RWPE1 (cell line): ENCODE data around the gene GTPBP8.
A peak's percentile ranks its signal among the peaks of the same experiment; 100 is the strongest.

Source experiments
- CTCF ChIA-PET: fragments of 350-600 bp; sonication (Branson Sonifier 250); formaldehyde crosslinking; extraction: SDS; loops from one replicate; lab custom pipeline; 2021; lab: Yijun Ruan, JAX
- POLR2A ChIA-PET: fragments of 400-600 bp; formaldehyde crosslinking; extraction: SDS; loops from one replicate; lab custom pipeline; 2020; ENCODE audit warnings: antibody characterized with exemption; ENCODE audit not compliant: low non-redundant PET; lab: Yijun Ruan, JAX
- DNase-seq: peaks from one replicate; pipeline ENCODE4 v3.0.0; 2012; ENCODE audit warnings: low spot score
- H3K27ac ChIP-seq: fragments of 450-650 bp; 2 replicates; pipeline ENCODE4 v1.5.1; 2017
- TF ChIP-seq, protein P1 (sequence below): fragments of 450-650 bp; conservative IDR thresholded peaks from 2 replicates; pipeline ENCODE4 v1.5.1; 2017; ENCODE audit warnings: low read depth, mild to moderate bottlenecking

GTPBP8 gene

DNA sequence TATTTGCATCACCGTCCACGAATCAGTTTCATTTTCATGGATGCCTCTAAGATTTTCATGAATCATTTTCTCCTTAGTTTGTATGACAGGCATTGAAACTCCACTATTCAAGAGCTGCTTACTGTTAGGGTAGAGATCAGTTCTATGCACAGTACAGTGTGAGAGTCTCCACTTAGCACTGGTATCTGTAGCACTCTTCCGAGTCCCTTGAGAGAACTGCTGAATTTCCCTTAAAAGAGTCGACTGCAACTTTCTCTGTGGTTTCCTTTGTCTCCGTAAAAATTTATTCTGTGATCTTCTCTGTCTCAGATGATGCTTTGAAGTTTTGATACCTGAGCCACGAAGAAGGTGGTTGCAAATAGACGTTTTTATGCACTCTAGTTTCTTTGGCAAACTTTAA, 14.8 kb downstream of the GTPBP8 start:
- POLR2A ChIA-PET, result no interaction called here
- DNase-seq, result no peak
- CTCF ChIA-PET, result no interaction called here
- TF ChIP-seq, protein P1, sequence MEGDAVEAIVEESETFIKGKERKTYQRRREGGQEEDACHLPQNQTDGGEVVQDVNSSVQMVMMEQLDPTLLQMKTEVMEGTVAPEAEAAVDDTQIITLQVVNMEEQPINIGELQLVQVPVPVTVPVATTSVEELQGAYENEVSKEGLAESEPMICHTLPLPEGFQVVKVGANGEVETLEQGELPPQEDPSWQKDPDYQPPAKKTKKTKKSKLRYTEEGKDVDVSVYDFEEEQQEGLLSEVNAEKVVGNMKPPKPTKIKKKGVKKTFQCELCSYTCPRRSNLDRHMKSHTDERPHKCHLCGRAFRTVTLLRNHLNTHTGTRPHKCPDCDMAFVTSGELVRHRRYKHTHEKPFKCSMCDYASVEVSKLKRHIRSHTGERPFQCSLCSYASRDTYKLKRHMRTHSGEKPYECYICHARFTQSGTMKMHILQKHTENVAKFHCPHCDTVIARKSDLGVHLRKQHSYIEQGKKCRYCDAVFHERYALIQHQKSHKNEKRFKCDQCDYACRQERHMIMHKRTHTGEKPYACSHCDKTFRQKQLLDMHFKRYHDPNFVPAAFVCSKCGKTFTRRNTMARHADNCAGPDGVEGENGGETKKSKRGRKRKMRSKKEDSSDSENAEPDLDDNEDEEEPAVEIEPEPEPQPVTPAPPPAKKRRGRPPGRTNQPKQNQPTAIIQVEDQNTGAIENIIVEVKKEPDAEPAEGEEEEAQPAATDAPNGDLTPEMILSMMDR, result no peak
- H3K27ac ChIP-seq, result no peak overlapping the region

DNA sequence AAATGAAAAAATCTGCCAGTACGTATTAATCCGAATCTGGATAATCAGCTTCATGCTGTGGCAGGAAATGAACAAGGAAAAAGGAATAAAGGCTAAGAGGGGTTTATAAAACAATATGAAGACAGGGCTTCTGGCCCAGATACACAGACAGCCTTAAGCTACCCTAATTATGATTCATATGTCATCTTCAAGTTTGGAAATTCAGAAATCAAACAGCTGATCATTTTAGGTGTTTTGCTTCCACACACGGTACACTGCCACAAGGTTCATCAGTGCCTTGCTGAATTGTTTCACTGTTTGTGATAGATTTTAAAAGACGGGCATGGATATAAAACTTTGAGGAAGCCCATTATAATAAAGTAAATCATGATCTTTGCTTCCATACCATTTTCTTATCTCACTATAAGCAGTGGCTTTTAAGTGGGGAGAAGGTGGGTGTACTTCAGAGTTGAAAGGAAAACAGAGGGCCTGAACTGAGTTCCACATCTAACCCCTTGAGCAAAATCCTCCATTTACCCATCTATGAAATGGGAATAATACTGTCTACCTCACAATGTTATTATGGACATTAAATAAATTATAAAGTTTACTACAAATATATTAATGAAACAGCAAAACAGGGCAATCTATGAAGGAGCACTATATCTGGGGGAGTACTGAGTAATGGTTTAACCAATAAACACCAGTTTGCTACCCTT, 15.7 kb downstream of the GTPBP8 start:
- ChIA-PET CTCF (no interaction called here), POLR2A (no interaction called here)
- TF ChIP-seq, protein P1, result no peak
- no peak overlapping the region for H3K27ac ChIP-seq
- no peak for DNase-seq

DNA sequence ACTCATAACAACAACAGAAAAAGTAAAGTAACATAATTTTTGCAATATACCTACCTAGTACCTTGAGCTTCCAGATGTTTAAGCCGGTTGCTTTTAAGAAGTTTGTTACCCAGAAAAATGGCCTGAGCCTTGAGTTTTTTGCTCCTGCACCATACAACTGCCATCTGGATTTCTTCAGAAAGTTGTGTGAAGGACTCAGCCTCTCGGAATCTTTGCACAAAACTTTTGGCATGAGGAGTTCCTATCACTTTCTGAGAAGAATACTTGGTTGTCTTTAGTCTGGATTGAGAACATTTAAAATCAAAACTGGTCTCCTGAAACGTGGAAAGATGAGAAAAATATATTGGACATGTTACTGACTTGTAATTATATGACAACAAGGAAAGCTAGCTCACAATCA, 17.3 kb downstream of the GTPBP8 start:
- CTCF ChIA-PET, result no interaction called here
- no peak for DNase-seq
- TF ChIP-seq, protein P1, result no peak
- POLR2A ChIA-PET, result interaction anchor here (1.3 kb wide), 1 partner anchor 17 kb away, joined by 4 read pairs; the partner anchor contains the start of gene GTPBP8
- H3K27ac ChIP-seq, result no peak overlapping the region

DNA sequence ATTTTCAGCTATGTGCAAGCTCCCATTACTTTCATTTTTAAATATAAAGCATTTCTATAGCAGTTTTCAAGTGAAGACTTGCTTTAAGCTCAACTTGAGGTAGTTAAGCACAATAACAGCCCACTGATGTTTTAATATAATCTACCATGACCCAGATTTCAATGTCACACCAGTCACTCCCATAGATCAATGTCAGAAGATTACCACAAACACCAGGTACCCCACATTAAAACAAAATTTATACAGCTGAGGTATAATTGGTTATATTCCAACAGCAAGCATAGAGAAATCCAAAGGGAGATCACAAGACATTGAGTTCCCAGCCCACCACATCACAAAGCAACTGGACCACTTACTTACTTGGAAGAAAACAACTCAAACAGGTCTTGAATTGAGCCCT, 22.8 kb downstream of the GTPBP8 start:
- no peak for DNase-seq
- CTCF ChIA-PET, result no interaction called here
- POLR2A ChIA-PET, result no interaction called here
- H3K27ac ChIP-seq, result no peak overlapping the region
- TF ChIP-seq, protein P1, result no peak

DNA sequence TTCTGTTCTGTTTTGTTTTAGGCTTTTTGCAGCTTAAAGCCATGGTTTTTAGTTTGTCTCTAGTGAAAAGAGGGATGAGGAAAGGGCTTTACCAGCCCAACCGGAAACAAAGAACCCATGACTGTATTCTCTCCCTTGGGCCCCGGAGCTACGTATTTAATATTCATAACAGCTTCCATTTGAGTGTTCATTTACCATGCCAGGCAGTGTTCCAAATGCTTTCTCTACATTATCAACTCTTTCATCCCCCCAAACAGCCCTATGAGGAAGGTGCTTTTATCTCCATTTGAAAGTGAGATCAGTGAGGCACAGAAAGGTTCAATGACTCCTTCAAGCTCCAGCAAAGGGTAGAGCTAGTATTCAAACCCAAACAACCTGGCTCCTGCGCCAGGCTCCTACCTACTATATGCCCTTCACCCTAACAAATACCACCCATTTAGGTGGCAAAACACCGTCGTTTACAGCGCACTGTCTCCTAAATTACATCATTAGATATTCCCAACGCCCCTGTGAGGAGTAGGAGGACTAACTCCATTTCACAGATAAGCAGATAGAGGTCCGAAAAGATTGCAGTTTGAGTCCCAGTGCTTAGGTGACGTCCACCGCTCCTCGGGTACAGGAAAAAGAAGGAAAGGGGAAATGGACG, 27.9 kb downstream of the GTPBP8 start:
- H3K27ac ChIP-seq, result peak overlapping the region; percentile 93
- TF ChIP-seq, protein P1, result no peak
- peak; percentile 11 for DNase-seq
- ChIA-PET POLR2A (interaction anchor here (0.7 kb wide), 1 partner anchor 28 kb away, joined by 3 read pairs; the partner anchor contains the start of gene GTPBP8), CTCF (interaction anchor here (0.7 kb wide), 1 partner anchor 86 kb away, joined by 3 read pairs; no protein-coding TSS in a partner anchor)

DNA sequence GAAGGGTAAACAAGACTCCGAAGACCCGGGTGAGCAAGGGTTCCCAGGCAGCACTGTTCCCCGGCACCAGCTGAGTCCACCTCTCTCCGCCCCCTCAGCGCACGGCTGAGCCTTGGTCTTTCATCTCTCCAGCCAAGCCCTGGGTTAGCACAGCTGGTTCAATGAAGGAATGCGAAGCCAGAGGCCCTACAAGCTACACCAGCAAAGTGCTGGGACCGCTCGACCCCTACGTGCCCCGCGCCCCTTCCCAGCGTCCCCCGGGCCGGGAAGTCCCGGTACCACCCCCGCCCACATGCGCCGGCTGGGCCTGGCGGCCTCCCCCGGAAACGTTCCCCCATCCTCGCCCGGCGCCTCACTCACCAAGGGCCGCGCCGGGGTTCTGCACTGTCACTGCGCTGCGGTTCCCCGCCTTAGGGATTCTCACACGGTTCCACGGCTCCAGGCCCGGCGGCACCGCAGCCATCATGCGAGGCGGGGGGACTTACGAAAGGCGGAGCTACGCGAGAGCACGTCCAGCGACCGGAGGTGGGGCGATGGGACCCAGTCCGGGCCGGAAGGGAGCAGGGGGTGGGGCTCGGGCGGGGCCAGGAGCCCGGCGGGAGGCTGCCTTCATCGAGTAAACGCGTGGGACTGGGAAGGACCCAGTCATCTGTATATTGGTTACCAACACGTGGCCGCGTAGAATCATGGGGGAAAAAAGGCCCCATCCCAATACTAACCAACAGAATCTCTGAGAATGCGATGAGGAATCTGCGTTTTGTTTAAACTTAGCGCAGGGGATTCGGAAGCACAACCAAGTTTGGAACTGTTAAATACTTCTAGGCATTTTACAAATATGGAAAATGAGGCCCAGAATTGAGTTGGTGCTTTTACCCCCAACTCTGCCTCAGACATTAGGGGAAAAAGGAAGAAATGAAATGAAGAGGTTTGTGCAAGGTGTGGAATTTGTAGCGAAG, 28.7 kb downstream of the GTPBP8 start:
- peak overlapping the region; percentile 93 for H3K27ac ChIP-seq
- ChIA-PET CTCF (interaction anchor here (0.5 kb wide), 1 partner anchor 407 kb away, joined by 3 read pairs; no protein-coding TSS in a partner anchor), POLR2A (interaction anchor here (0.6 to 0.7 kb wide), 2 partner anchors 28 to 397 kb away, joined by 3 to 7 read pairs; partner anchors contain the start of gene GTPBP8)
- peak; percentile 92 for DNase-seq
- TF ChIP-seq, protein P1, result no peak
